Epithelial cell of proximal tubule (primary cell): ENCODE data around the gene ATP2B1. TPM values are rescaled to one million over a fixed set of nuclear protein-coding genes. Genes with fewer than 3 reads are reported as not detected.

Experiments
- DNase-seq: peaks from one replicate; pipeline ENCODE4 v3.0.0-alpha.2; 2011; ENCODE audit warnings: low read depth
- H3K4me3 ChIP-seq: 2 replicates; pipeline ENCODE4 v1.5.1; 2011; ENCODE audit warnings: low read depth, mild to moderate bottlenecking, low read length
- CTCF ChIP-seq: conservative IDR thresholded peaks from 2 replicates; pipeline ENCODE4 v1.5.1; 2012; ENCODE audit warnings: low read depth, mild to moderate bottlenecking, low read length
- total RNA-seq: library from RNA; depleted of rRNA; stranded (reverse); fragments of >200 nt; gene quantifications from 2 replicates; pipeline ENCODE4 v1.2.3, GENCODE V29; 2015

The ATP2B1 gene
- total RNA-seq, 1 donor from 2014 or later, result 25.3 TPM

GRCh38 chr12:89707703-89708564 is 704 bp downstream of the ATP2B1 start:
- peak overlapping the region; percentile 85 for H3K4me3 ChIP-seq
- no peak for TF ChIP-seq CTCF
- no peak for DNase-seq

GRCh38 chr12:89706986-89707702 is 1.5 kb downstream of the ATP2B1 start:
- no peak for TF ChIP-seq CTCF
- peak overlapping the region; percentile 85 for H3K4me3 ChIP-seq
- DNase-seq, result no peak

GRCh38 chr12:89706551-89706950 is 2.1 kb downstream of the ATP2B1 start:
- no peak for DNase-seq
- TF ChIP-seq CTCF, result no peak
- H3K4me3 ChIP-seq, result peak overlapping the region; percentile 85

- H3K4me3 ChIP-seq, result no peak overlapping the region
- TF ChIP-seq CTCF, result no peak
- no peak for DNase-seq
Observed at GRCh38 chr12:89704457-89704856, 4.2 kb downstream of the ATP2B1 start.

GRCh38 chr12:89703768-89704167 is 4.9 kb downstream of the ATP2B1 start:
- no peak for DNase-seq
- H3K4me3 ChIP-seq, result no peak overlapping the region

GRCh38 chr12:89702503-89702902 is 6.1 kb downstream of the ATP2B1 start:
- DNase-seq, result no peak
- H3K4me3 ChIP-seq, result no peak overlapping the region
- no peak for TF ChIP-seq CTCF

More at GRCh38 chr12:89703768-89704167, 4.9 kb downstream of the ATP2B1 start:
- no peak for TF ChIP-seq CTCF
